GM18508 (cell line): ENCODE measurements around the gene RNF150.
"Not testable (repeated sequence)": the region's sequence is repeated elsewhere in the genome, so short reads cannot be mapped to it uniquely, and the experiment has no call there.

ENCODE experiments used
- ATAC-seq: cut with Tn5 transposase; IDR thresholded peaks from one replicate; pipeline ENCODE4 v1.9.1; 2021; ENCODE audit warnings: moderate number of reproducible peaks; ENCODE audit not compliant: insufficient read depth, unreplicated experiment

RNF150 gene

DNA sequence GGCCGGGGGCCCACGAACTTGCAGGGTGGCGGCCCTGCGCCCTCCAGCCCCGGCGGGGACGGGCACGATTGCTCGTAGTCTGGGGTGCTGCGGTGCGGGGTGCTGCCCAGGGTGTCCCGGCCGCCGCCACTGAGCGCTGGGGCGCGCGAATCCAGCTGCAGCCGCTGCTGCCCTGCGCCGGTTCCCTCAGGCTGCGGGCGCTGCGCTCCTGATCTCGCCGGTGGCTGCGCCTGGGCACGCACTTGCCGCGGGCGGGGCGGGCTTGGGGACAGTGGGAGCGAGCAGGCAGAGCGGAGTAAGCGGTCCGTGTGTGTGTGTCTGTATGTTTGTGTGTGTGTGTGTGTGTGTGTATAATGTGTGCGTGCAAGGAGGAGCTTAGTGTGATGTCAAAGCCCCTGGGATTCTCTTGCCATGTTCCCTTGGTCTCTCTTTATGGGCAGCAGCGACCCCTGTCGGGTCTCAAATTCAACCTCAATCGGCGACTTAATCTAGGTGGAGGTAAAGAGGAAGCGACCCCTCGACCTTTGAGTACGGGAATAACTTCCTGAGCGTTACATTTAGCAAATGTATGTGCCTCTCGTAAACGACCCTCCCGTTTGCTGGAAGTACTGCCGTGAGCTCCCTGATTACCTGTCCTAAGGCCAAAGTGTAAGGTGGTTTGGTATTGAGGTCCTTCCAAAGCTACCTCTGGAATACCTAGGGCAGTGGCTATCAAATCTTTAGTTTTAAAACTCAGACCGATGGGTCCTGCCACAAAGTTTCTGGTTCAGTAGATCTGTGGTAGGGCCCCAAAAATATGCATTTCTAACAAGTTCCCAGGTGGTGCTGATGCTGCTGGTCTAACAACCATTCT is at the start of gene RNF150:
Gene RNF150 (minus strand): TSS at position 324 of the 853 bp plus-strand sequence.
- ATAC-seq, result no peak

GRCh38 chr4:141180991-141181761 is 47.9 kb upstream of the RNF150 start:
- ATAC-seq, result peak; percentile 70

- ATAC-seq, result no peak
Observed at GRCh38 chr4:141179474-141180373, 46.5 kb upstream of the RNF150 start.

DNA sequence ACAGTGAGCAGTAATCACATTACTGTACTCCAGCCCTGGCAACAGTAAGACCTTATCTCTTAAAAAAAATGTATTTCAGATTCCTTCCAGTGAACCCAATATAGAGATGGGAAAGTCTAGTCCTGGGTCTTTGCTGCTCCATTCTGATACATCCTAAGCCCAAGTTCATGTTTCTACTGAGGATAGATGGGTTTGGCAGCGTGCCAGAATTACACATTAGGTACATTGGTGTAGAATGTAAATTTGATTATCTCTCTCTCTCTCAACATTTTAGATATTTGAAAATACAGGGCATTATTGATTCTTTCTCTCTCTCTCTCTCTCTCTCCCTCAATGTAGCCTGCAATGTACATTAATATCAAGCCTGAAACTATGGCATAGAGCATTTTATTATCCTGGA is 43.9 kb upstream of the RNF150 start:
- no peak for ATAC-seq

- ATAC-seq, result no peak
Observed at GRCh38 chr4:141174457-141174856, 41.2 kb upstream of the RNF150 start.

DNA sequence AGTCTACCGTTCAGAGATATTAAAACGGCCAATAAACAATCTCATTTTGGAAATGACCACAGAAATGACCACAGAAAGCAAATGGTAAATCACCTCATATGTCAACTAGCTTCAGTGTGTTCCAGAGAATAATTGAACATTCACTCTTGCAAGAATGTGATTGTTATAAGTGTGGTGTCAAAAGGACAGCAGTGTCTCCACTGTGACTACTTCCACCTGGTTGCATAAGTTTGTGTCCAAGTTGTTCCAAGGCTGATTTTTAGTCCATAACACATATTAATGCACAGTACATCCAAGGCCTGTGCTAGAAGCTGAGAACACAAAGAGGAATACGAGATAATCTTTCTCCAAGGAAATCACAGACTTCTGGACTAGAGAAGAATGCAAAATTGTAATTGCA is 37.4 kb upstream of the RNF150 start:
- no peak for ATAC-seq

GRCh38 chr4:141169391-141169790 is 36.1 kb upstream of the RNF150 start:
- no peak for ATAC-seq

- not testable (repeated sequence) for ATAC-seq
Observed at GRCh38 chr4:141165001-141165400, 31.7 kb upstream of the RNF150 start.

GRCh38 chr4:141159027-141159426 is 25.8 kb upstream of the RNF150 start:
- ATAC-seq, result no peak

- no peak for ATAC-seq
Observed at GRCh38 chr4:141158219-141158618, 24.9 kb upstream of the RNF150 start.

- no peak for ATAC-seq
Observed at GRCh38 chr4:141155586-141155985, 22.3 kb upstream of the RNF150 start.

- no peak for ATAC-seq
Observed at GRCh38 chr4:141154725-141155124, 21.5 kb upstream of the RNF150 start.

DNA sequence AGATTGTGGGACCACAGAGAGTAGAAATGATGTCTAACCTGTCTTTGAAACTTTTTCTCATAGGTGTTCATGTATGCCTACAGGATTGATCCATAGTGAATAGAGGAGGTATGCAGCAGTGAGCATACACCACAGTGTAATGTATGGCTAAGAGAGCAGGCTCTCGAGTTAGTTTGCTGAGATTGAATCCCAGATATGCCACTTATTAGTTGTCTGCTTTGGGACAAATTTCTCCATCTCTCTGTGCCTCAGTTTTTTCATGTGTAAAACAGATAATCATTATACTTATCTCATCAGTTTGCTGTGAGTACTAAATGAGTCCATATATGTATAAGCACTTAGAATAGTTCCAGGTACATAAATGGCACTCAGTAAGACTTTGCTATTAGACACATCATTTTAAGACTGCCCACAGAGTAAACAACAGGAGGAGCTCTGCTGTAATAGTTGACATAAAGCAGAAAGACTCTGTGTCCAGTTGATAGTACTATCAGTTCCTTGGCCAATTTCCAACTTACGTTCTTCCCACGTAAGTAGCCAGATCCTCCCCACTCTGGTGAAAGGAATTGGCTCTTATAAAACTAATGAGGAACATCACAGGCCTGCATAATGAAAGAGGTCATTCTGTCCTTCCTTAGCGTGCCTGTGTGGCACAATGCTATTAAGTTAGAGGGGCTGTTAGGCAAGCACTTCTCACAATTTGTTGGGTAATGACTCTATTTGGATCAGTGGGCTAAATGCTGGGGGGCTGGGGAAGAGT is 20.7 kb upstream of the RNF150 start:
- no peak for ATAC-seq

- no peak for ATAC-seq
Observed at GRCh38 chr4:141144207-141144606, 10.9 kb upstream of the RNF150 start.

DNA sequence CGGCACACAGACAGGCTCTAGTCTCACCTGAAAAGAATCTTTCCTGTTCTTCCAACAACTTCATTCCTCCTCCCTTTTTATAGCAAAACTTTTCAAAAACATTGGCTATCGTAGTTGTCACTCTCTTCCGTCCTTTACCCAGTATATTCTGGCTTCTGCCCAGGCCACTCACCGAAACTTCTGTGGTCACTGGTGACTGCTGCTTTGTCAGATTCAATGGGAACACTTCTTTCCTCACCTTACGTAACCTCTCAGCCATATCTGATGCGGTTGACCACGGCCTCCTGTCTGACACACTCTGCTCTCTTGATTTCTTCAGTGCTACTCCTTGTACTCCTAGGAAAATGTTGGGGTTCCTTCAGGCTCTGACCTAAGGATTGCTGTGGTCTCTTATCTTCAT is 9.2 kb upstream of the RNF150 start:
- no peak for ATAC-seq

- no peak for ATAC-seq
Observed at GRCh38 chr4:141140391-141141200, 7.3 kb upstream of the RNF150 start.

GRCh38 chr4:141133999-141134995 is 1.0 kb upstream of the RNF150 start:
- no peak for ATAC-seq

DNA sequence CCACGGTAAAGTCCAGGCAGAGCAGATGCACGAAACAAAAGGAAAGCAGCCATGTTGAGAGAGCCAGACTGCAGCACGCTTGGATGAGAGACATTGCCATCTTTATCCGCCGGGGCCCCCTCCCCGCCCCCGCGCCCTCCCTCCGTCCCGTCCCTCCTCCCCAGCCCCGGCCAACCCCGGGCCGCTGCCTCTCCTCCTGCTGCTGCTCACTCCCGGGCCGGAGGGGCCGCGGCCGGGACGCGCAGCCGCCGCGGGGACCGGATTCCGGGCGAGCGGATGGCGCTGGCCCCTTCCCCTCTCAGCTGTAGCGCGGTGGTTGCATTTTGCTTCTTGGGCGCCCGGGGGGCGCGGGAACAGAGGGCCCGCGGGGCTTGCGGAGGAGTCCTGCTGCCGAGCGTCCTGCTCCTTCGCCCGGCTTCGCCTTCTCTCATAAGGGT is 542 bp downstream of the RNF150 start:
- no peak for ATAC-seq
